Measurements from ENCODE around the gene ITIH5. TPM values are rescaled to one million over a fixed set of nuclear protein-coding genes. Genes with fewer than 3 reads are reported as not detected.

The ITIH5 gene
- total and polyA plus RNA-seq, 2 of the 13 experiments (the other 11 are each of a cell fraction or from before 2014, with no cell fraction given): 4.7 to 8.9 TPM

GRCh38 chr10:7696545-7696944, 29.8 kb upstream of the ITIH5 start (continued):
- TF ChIP-seq ZNF224 (CRISPR knock-in tag; IDR thresholded peaks at IDR 0.05): 0 out of 2 replicates have a peak, but pooled peaks have one; percentile 34
- TF ChIP-seq, protein P1, sequence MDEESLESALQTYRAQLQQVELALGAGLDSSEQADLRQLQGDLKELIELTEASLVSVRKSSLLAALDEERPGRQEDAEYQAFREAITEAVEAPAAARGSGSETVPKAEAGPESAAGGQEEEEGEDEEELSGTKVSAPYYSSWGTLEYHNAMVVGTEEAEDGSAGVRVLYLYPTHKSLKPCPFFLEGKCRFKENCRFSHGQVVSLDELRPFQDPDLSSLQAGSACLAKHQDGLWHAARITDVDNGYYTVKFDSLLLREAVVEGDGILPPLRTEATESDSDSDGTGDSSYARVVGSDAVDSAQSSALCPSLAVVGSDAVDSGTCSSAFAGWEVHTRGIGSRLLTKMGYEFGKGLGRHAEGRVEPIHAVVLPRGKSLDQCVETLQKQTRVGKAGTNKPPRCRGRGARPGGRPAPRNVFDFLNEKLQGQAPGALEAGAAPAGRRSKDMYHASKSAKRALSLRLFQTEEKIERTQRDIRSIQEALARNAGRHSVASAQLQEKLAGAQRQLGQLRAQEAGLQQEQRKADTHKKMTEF (CRISPR knock-in tag; IDR thresholded peaks at IDR 0.05): peak; percentile 34; the same call in 1 of the 2 replicates
- TF ChIP-seq SOX5 (CRISPR knock-in tag; IDR thresholded peaks at IDR 0.05; ENCODE audit: borderline replicate concordance): peak; percentile 43; the same call in 1 of the 2 replicates
- TF ChIP-seq TBX2 (CRISPR knock-in tag; IDR thresholded peaks at IDR 0.05; ENCODE audit: borderline replicate concordance): 0 out of 2 replicates have a peak, but pooled peaks have one; percentile 35
- TF ChIP-seq, protein P2, sequence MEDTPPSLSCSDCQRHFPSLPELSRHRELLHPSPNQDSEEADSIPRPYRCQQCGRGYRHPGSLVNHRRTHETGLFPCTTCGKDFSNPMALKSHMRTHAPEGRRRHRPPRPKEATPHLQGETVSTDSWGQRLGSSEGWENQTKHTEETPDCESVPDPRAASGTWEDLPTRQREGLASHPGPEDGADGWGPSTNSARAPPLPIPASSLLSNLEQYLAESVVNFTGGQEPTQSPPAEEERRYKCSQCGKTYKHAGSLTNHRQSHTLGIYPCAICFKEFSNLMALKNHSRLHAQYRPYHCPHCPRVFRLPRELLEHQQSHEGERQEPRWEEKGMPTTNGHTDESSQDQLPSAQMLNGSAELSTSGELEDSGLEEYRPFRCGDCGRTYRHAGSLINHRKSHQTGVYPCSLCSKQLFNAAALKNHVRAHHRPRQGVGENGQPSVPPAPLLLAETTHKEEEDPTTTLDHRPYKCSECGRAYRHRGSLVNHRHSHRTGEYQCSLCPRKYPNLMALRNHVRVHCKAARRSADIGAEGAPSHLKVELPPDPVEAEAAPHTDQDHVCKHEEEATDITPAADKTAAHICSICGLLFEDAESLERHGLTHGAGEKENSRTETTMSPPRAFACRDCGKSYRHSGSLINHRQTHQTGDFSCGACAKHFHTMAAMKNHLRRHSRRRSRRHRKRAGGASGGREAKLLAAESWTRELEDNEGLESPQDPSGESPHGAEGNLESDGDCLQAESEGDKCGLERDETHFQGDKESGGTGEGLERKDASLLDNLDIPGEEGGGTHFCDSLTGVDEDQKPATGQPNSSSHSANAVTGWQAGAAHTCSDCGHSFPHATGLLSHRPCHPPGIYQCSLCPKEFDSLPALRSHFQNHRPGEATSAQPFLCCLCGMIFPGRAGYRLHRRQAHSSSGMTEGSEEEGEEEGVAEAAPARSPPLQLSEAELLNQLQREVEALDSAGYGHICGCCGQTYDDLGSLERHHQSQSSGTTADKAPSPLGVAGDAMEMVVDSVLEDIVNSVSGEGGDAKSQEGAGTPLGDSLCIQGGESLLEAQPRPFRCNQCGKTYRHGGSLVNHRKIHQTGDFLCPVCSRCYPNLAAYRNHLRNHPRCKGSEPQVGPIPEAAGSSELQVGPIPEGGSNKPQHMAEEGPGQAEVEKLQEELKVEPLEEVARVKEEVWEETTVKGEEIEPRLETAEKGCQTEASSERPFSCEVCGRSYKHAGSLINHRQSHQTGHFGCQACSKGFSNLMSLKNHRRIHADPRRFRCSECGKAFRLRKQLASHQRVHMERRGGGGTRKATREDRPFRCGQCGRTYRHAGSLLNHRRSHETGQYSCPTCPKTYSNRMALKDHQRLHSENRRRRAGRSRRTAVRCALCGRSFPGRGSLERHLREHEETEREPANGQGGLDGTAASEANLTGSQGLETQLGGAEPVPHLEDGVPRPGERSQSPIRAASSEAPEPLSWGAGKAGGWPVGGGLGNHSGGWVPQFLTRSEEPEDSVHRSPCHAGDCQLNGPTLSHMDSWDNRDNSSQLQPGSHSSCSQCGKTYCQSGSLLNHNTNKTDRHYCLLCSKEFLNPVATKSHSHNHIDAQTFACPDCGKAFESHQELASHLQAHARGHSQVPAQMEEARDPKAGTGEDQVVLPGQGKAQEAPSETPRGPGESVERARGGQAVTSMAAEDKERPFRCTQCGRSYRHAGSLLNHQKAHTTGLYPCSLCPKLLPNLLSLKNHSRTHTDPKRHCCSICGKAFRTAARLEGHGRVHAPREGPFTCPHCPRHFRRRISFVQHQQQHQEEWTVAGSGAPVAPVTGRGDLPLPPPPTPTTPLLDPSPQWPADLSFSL (CRISPR knock-in tag; IDR thresholded peaks at IDR 0.05): no peak
- TF ChIP-seq HDAC2 (CRISPR knock-in tag; IDR thresholded peaks at IDR 0.05): peak; percentile 61; the same call in 1 of the 2 replicates
- peak; percentile 45; the same call in 1 of the 2 replicates for TF ChIP-seq TFDP1 (CRISPR knock-in tag; IDR thresholded peaks at IDR 0.05; ENCODE audit: borderline replicate concordance)
- no peak for TF ChIP-seq THAP7 (CRISPR knock-in tag; IDR thresholded peaks at IDR 0.05)
- TF ChIP-seq, protein P3, sequence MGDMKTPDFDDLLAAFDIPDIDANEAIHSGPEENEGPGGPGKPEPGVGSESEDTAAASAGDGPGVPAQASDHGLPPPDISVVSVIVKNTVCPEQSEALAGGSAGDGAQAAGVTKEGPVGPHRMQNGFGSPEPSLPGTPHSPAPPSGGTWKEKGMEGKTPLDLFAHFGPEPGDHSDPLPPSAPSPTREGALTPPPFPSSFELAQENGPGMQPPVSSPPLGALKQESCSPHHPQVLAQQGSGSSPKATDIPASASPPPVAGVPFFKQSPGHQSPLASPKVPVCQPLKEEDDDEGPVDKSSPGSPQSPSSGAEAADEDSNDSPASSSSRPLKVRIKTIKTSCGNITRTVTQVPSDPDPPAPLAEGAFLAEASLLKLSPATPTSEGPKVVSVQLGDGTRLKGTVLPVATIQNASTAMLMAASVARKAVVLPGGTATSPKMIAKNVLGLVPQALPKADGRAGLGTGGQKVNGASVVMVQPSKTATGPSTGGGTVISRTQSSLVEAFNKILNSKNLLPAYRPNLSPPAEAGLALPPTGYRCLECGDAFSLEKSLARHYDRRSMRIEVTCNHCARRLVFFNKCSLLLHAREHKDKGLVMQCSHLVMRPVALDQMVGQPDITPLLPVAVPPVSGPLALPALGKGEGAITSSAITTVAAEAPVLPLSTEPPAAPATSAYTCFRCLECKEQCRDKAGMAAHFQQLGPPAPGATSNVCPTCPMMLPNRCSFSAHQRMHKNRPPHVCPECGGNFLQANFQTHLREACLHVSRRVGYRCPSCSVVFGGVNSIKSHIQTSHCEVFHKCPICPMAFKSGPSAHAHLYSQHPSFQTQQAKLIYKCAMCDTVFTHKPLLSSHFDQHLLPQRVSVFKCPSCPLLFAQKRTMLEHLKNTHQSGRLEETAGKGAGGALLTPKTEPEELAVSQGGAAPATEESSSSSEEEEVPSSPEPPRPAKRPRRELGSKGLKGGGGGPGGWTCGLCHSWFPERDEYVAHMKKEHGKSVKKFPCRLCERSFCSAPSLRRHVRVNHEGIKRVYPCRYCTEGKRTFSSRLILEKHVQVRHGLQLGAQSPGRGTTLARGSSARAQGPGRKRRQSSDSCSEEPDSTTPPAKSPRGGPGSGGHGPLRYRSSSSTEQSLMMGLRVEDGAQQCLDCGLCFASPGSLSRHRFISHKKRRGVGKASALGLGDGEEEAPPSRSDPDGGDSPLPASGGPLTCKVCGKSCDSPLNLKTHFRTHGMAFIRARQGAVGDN (CRISPR knock-in tag; IDR thresholded peaks at IDR 0.05): peak; percentile 78
- TF ChIP-seq NRL (CRISPR knock-in tag; IDR thresholded peaks at IDR 0.05; ENCODE audit: borderline replicate concordance): peak; percentile 23; the same call in 1 of the 2 replicates
